Upper lobe of left lung (tissue), 6 donors: Measurements from ENCODE around the gene GLRX3. TPM values are rescaled to one million over a fixed set of nuclear protein-coding genes. Genes with fewer than 3 reads are reported as not detected.

Source experiments
- ATAC-seq, 2 donors: fragments of 200-7000 bp; cut with Tn5 transposase; one replicate each; pipeline ENCODE4 v1.9.1; 2022; ENCODE audit warnings: mild to moderate bottlenecking in 2 of 2, moderate library complexity in 2 of 2; ENCODE audit not compliant: low FRiP score in 2 of 2
- DNase-seq, 2 donors: peaks; one replicate each; pipeline ENCODE4 v3.0.0-alpha.2; 2019 to 2020
- H3K27ac ChIP-seq, 4 donors: fragments of 200-600 bp; sonication (generic); one replicate each; pipeline ENCODE4 v1.5.1; 2016 to 2019
- H3K27me3 ChIP-seq, 4 donors: fragments of 200-600 bp; sonication (generic); one replicate each; pipeline ENCODE4 v1.5.1; 2017 to 2019
- H3K36me3 ChIP-seq, 4 donors: fragments of 200-600 bp; sonication (generic); one replicate each; pipeline ENCODE4 v1.5.1; 2016 to 2019
- H3K4me1 ChIP-seq, 4 donors: fragments of 200-600 bp; sonication (generic); one replicate each; pipeline ENCODE4 v1.5.1; 2018 to 2019
- H3K4me3 ChIP-seq, 4 donors: fragments of 200-600 bp; sonication (generic); one replicate each; pipeline ENCODE4 v1.5.1; 2017 to 2019; ENCODE audit warnings: mild to moderate bottlenecking in 2 of 4, moderate library complexity in 1 of 4
- H3K9me3 ChIP-seq, 4 donors: fragments of 200-600 bp; sonication (generic); one replicate each; pipeline ENCODE4 v1.5.1; 2018 to 2019
- CTCF ChIP-seq, 6 experiments: fragments of 450-650 bp in 4 of 6; fragments of 200-600 bp in 2 of 6; sonication (generic) in 2 of 6; IDR thresholded peaks; one replicate each; pipeline ENCODE4 v1.5.1; 2016 to 2019; ENCODE audit warnings: antibody characterized with exemption in 6 of 6
- EP300 ChIP-seq, 4 donors: sonication (generic); formaldehyde crosslinking; IDR thresholded peaks; one replicate each; pipeline ENCODE4 v1.5.1; 2017; ENCODE audit warnings: antibody characterized with exemption in 4 of 4, control low read depth in 2 of 4
- POLR2A ChIP-seq, 4 donors: fragments of 450-650 bp; IDR thresholded peaks; one replicate each; pipeline ENCODE4 v1.5.1; 2016 to 2017; ENCODE audit warnings: antibody characterized with exemption in 4 of 4, mild to moderate bottlenecking in 2 of 4
- POLR2AphosphoS5 ChIP-seq, 2 donors: sonication (generic); formaldehyde crosslinking; IDR thresholded peaks; one replicate each; pipeline ENCODE4 v1.5.1; 2017; ENCODE audit warnings: antibody characterized with exemption in 2 of 2
- WGBS, 2 donors: methylation state at CpG; one replicate each; pipeline ENCODE4 v1.1.5; 2017 to 2018; 5-methylcytosine and 5-hydroxymethylcytosine counted together
- total RNA-seq, 6 donors: library from RNA; depleted of rRNA in 4 of 6; stranded (reverse); fragments of >200 nt in 4 of 6; gene quantifications; one replicate each; pipeline versions ENCODE4 v1.1.0 to v1.2.1, GENCODE V29; 2016 to 2021
- donor health status: DM: no; HTN: no; CAD: no; lungs with moderate emphysema.
- donor health status: DM: no; HTN: yes; CAD: no; lungs with severe emphysema.

Gene GLRX3
- total RNA-seq, 6 donors from 2014 or later = 21.8 to 64.2 (median 45.7) TPM

GRCh38 chr10:130161331-130161730 is 25.1 kb downstream of the GLRX3 start:
- WGBS, 2 donors = 95 to 96% methylated on average over 2 of the region's 2 CpGs

GRCh38 chr10:130167193-130167592 is 31.0 kb downstream of the GLRX3 start:
- Histone ChIP-seq H3K36me3 (peaks cover 4 to 78% (median 34%) of the 10 kb centered on the region in 4 donors), H3K27ac (no peak overlapping the region), H3K4me1 (no peaks in the 10 kb centered on the region), H3K9me3 (no peaks in the 10 kb centered on the region), H3K27me3 (no peaks in the 10 kb centered on the region), H3K4me3 (no peak overlapping the region)
- ATAC-seq (no peak), DNase-seq (no peak)
- WGBS, 2 donors = 92 to 93% methylated on average over 7 of the region's 7 CpGs
- no peak for TF ChIP-seq EP300 (IDR thresholded peaks at IDR 0.05)
- TF ChIP-seq CTCF (IDR thresholded peaks at IDR 0.05) = no peak
- TF ChIP-seq POLR2A (IDR thresholded peaks at IDR 0.05) = no peak
- TF ChIP-seq POLR2AphosphoS5 (IDR thresholded peaks at IDR 0.05) = no peak

More at GRCh38 chr10:130161331-130161730, 25.1 kb downstream of the GLRX3 start:
- Histone ChIP-seq H3K4me1 (no peaks in the 10 kb centered on the region), H3K27me3 (no peaks in the 10 kb centered on the region), H3K9me3 (no peaks in the 10 kb centered on the region), H3K4me3 (no peak overlapping the region), H3K36me3 (peaks cover 4 to 49% (median 27%) of the 10 kb centered on the region in 4 donors), H3K27ac (no peak overlapping the region)
- DNase-seq (no peak), ATAC-seq (no peak)
- no peak for TF ChIP-seq CTCF (IDR thresholded peaks at IDR 0.05)
- no peak for TF ChIP-seq EP300 (IDR thresholded peaks at IDR 0.05)
- no peak for TF ChIP-seq POLR2A (IDR thresholded peaks at IDR 0.05)
- TF ChIP-seq POLR2AphosphoS5 (IDR thresholded peaks at IDR 0.05) = no peak

GRCh38 chr10:130167707-130168106 is 31.5 kb downstream of the GLRX3 start:
- 89 to 91% methylated on average over 7 of the region's 7 CpGs for WGBS, 2 donors
- Histone ChIP-seq H3K4me1 (no peaks in the 10 kb centered on the region), H3K4me3 (no peak overlapping the region), H3K27ac (no peak overlapping the region), H3K27me3 (no peaks in the 10 kb centered on the region), H3K9me3 (no peaks in the 10 kb centered on the region), H3K36me3 (peaks cover under 1 to 78% (median 30%) of the 10 kb centered on the region in 4 donors)
- ATAC-seq (no peak), DNase-seq (no peak)
- TF ChIP-seq CTCF (IDR thresholded peaks at IDR 0.05) = no peak
- TF ChIP-seq POLR2AphosphoS5 (IDR thresholded peaks at IDR 0.05) = no peak
- TF ChIP-seq POLR2A (IDR thresholded peaks at IDR 0.05) = no peak
- no peak for TF ChIP-seq EP300 (IDR thresholded peaks at IDR 0.05)

GRCh38 chr10:130169136-130169859 is 33.1 kb downstream of the GLRX3 start:
- DNase-seq (no peak), ATAC-seq (peak in 1 of 2 donors; percentile 19)
- H3K4me3 ChIP-seq = no peak overlapping the region
- H3K4me1 ChIP-seq = no peaks in the 10 kb centered on the region
- no peaks in the 10 kb centered on the region for H3K27me3 ChIP-seq
- TF ChIP-seq EP300 (IDR thresholded peaks at IDR 0.05) = no peak
- no peak for TF ChIP-seq POLR2A (IDR thresholded peaks at IDR 0.05)
- TF ChIP-seq POLR2AphosphoS5 (IDR thresholded peaks at IDR 0.05) = no peak
- TF ChIP-seq CTCF (IDR thresholded peaks at IDR 0.05) = no peak
- WGBS, 2 donors = 64 to 68% methylated on average over 9 of the region's 9 CpGs
- peaks cover 0 to 79% (median 24%) of the 10 kb centered on the region in 4 donors for H3K36me3 ChIP-seq
- no peak overlapping the region for H3K27ac ChIP-seq
- H3K9me3 ChIP-seq = no peaks in the 10 kb centered on the region

- H3K9me3 ChIP-seq = no peaks in the 10 kb centered on the region
- no peak for DNase-seq
- TF ChIP-seq POLR2A (IDR thresholded peaks at IDR 0.05) = no peak
- no peak for TF ChIP-seq POLR2AphosphoS5 (IDR thresholded peaks at IDR 0.05)
- no peak for TF ChIP-seq CTCF (IDR thresholded peaks at IDR 0.05)
- no peak for TF ChIP-seq EP300 (IDR thresholded peaks at IDR 0.05)
- no peaks in the 10 kb centered on the region for H3K4me1 ChIP-seq
- 63 to 73% methylated on average over 3 of the region's 3 CpGs for WGBS, 2 donors
- H3K4me3 ChIP-seq = no peak overlapping the region
- no peaks in the 10 kb centered on the region for H3K27me3 ChIP-seq
- no peak for ATAC-seq
- H3K27ac ChIP-seq = no peak overlapping the region
- H3K36me3 ChIP-seq = peaks cover 0 to 89% (median 34%) of the 10 kb centered on the region in 4 donors
Measured at GRCh38 chr10:130171196-130171595, 35.0 kb downstream of the GLRX3 start.
